GM18526 (cell line): ENCODE results near the gene NCOA6.

Source experiments
- POLR2A ChIP-seq: IDR thresholded peaks from 3 replicates; pipeline ENCODE4 v1.6.1; 2011; ENCODE audit not compliant: insufficient read length; ENCODE audit errors: extremely low read depth

The NCOA6 gene

GRCh38 chr20:34825530-34826362 is at the start of gene NCOA6:
Gene NCOA6 (minus strand): TSS chr20:34825651. CDS start chr20:34782355, 43,296 bp downstream.
- peak; percentile 60 for TF ChIP-seq POLR2A

GRCh38 chr20:34874094-34874654 is 48.7 kb upstream of the NCOA6 start:
- TF ChIP-seq POLR2A: no peak

- no peak for TF ChIP-seq POLR2A
These were observed 48.2 kb upstream of the NCOA6 start for GRCh38 chr20:34873583-34874093.

- peak; percentile 18 for TF ChIP-seq POLR2A
These were observed 47.3 kb upstream of the NCOA6 start, which contains the start of gene GGT7 for GRCh38 chr20:34872622-34873224. Gene GGT7 (minus strand): TSS chr20:34872856. CDS start chr20:34872815, 41 bp downstream.

- TF ChIP-seq POLR2A: no peak
These were observed 46.6 kb upstream of the NCOA6 start for GRCh38 chr20:34871966-34872621.

GRCh38 chr20:34871320-34871926 is 46.0 kb upstream of the NCOA6 start:
- no peak for TF ChIP-seq POLR2A

- TF ChIP-seq POLR2A: no peak
These were observed 38.8 kb upstream of the NCOA6 start for GRCh38 chr20:34864216-34864615.

GRCh38 chr20:34863421-34863965 is 38.0 kb upstream of the NCOA6 start:
- no peak for TF ChIP-seq POLR2A

- no peak for TF ChIP-seq POLR2A
These were observed 37.3 kb upstream of the NCOA6 start for GRCh38 chr20:34862724-34863123.

- TF ChIP-seq POLR2A: no peak
These were observed 36.1 kb upstream of the NCOA6 start for GRCh38 chr20:34861386-34862084.

GRCh38 chr20:34859826-34860545 is 34.5 kb upstream of the NCOA6 start:
- TF ChIP-seq POLR2A: no peak

- no peak for TF ChIP-seq POLR2A
These were observed 33.9 kb upstream of the NCOA6 start for GRCh38 chr20:34859367-34859766.

GRCh38 chr20:34852298-34852697 is 26.8 kb upstream of the NCOA6 start:
- TF ChIP-seq POLR2A: no peak
